K562 treated with DMSO at 1 percent for 4 hours (cell line): ENCODE data around the gene GLIS2. TPM values are rescaled to one million over a fixed set of nuclear protein-coding genes. Genes with fewer than 3 reads are reported as not detected.

Source experiments
- total RNA-seq: library from RNA; unstranded; fragments of 300-600 nt; gene quantifications from 2 replicates; pipeline ENCODE4 v1.2.3, GENCODE V29; 2022; ENCODE audit not compliant: insufficient read depth

The GLIS2 gene
- 11.9 and 15.1 TPM in 2 replicates for total RNA-seq

GRCh38 chr16:4315186-4316107 is at the start of gene GLIS2:
Gene GLIS2, plus strand, starts transcription at chr16:4316067. Its CDS starts 16,214 bp downstream, at chr16:4332281.

GRCh38 chr16:4350787-4351659 is 35.2 kb downstream of the GLIS2 start, which contains the start of gene PAM16:
Gene PAM16, minus strand, starts transcription at chr16:4351321. Its CDS starts 87 bp downstream, at chr16:4351234.

GRCh38 chr16:4371357-4372000 is 55.6 kb downstream of the GLIS2 start, which contains the start of gene VASN:
Gene VASN, plus strand, starts transcription at chr16:4371848. Its CDS starts 9,030 bp downstream, at chr16:4380878.

Other genes with a start within 250 kb of the GLIS2 start
- gene ADCY9, start 199.6 kb upstream of the GLIS2 start, total RNA-seq: 0.10 and 0.14 TPM in 2 replicates
- gene SRL, start 74.0 kb upstream of the GLIS2 start, total RNA-seq: not detected in 2 replicates
- 3.4 and 3.7 TPM in 2 replicates for gene TFAP4, start 43.0 kb upstream of the GLIS2 start, total RNA-seq
- gene PAM16, start 35.3 kb downstream of the GLIS2 start, total RNA-seq: 106 and 116 TPM in 2 replicates
- gene VASN, start 55.8 kb downstream of the GLIS2 start, total RNA-seq: 22.7 and 27.5 TPM in 2 replicates
- gene CORO7, start 100.5 kb downstream of the GLIS2 start, total RNA-seq: 72.5 and 75.1 TPM in 2 replicates
- gene DNAJA3, start 109.8 kb downstream of the GLIS2 start, total RNA-seq: 55.1 and 63.4 TPM in 2 replicates
- 61.3 and 68.3 TPM in 2 replicates for gene NMRAL1, start 158.6 kb downstream of the GLIS2 start, total RNA-seq
- 53.2 and 64.3 TPM in 2 replicates for gene HMOX2, start 160.3 kb downstream of the GLIS2 start, total RNA-seq
- 1.5 TPM in 1 of 2 replicates, not detected in the other for gene CDIP1, start 222.7 kb downstream of the GLIS2 start, total RNA-seq
- not detected in 2 replicates for gene C16orf96, start 240.3 kb downstream of the GLIS2 start, total RNA-seq